Measurements from ENCODE around the gene RLIM.

DNA sequence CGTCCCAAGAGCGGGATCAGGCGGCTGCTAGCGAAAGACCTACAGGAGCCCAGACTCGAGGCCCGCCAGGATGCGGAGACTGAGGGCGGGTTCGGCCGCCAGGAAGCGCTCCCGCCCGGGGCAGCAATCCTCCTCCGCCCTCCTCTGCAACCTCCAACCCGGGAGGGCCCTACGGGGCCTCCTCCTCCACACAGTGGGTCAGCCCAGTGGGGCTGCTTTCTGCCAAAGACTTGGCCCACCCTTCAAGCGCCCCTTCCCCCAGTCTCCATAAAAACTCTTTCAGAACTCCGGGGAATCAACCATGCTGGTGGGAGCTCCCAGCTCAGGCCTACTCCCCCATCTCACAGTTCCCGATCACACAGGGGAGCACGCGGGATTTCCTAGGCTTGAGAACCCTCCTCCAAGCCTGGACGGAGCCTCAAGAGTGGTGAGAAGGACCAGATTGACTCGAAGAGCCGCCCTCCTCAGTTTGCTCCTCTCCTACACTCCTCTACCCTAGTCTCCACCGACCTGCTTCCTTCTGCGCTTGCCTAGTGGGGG is 77.5 kb downstream of the RLIM start:
- no peak for TF ChIP-seq POLR2A (IDR thresholded peaks at IDR 0.05)
- TF ChIP-seq CTCF (IDR thresholded peaks at IDR 0.05): peak in 1 of 3 donors; percentile 9
- TF ChIP-seq EP300 (IDR thresholded peaks at IDR 0.05): no peak
